Kidney (tissue), 14 donors: ENCODE results near the gene CBR4. TPM values are rescaled to one million over a fixed set of nuclear protein-coding genes. Genes with fewer than 3 reads are reported as not detected.

ENCODE experiments used
- DNase-seq, 5 donors: peaks; one replicate each; pipeline ENCODE4 v3.0.0-alpha.2; 2013 to 2020
- FAIRE-seq: peaks from 2 replicates; lab custom pipeline; 2012; peaks lifted over from hg19 to GRCh38; lab: Jason Lieb, UNC
- H3K27ac ChIP-seq, 2 donors: one replicate each; pipeline ENCODE4 v1.7.0; 2013; ENCODE audit warnings: low read depth in 2 of 2, low read length in 2 of 2, inconsistent platforms in 1 of 2
- H3K27me3 ChIP-seq: one replicate; pipeline ENCODE4 v1.7.1; 2013; ENCODE audit warnings: low read length, inconsistent platforms; ENCODE audit not compliant: control insufficient read depth, insufficient read depth
- H3K36me3 ChIP-seq, 3 donors: one replicate each; pipeline versions ENCODE4 v1.7.0 to v1.7.1; 2013; ENCODE audit warnings: low read length in 3 of 3, control low read depth in 1 of 3, inconsistent platforms in 1 of 3; ENCODE audit not compliant: insufficient read depth in 3 of 3, control insufficient read depth in 2 of 3
- H3K4me1 ChIP-seq, 3 donors: one replicate each; pipeline versions ENCODE4 v1.7.0 to v1.7.1; 2013; ENCODE audit warnings: low read length in 3 of 3, inconsistent platforms in 1 of 3, low read depth in 1 of 3; ENCODE audit not compliant: control insufficient read depth in 2 of 3, insufficient read depth in 2 of 3
- H3K4me3 ChIP-seq, 3 donors: one replicate each; pipeline versions ENCODE4 v1.7.0 to v1.8.1; 2013; ENCODE audit warnings: low read length in 3 of 3, control low read depth in 1 of 3, inconsistent platforms in 1 of 3
- H3K9ac ChIP-seq, 3 donors: one replicate each; pipeline versions ENCODE4 v1.7.0 to v1.7.1; 2013; ENCODE audit warnings: low read length in 3 of 3, control low read depth in 1 of 3, inconsistent platforms in 1 of 3
- H3K9me3 ChIP-seq, 3 donors: one replicate each; pipeline versions ENCODE4 v1.7.0 to v1.7.1; 2013; ENCODE audit warnings: low read length in 3 of 3, control low read depth in 1 of 3, inconsistent platforms in 1 of 3; ENCODE audit not compliant: control insufficient read depth in 2 of 3, insufficient read depth in 1 of 3
- intact Hi-C: fragments of 100-400 bp; cut with DNase I; formaldehyde crosslinking; loops from one replicate; pipeline ENCODE4 v1.11.1; 2022
- polyA plus RNA-seq: library from polyadenylated mRNA; stranded (reverse); fragments of 350-450 nt; fragmentation: Illumina TruSeq; extraction: RNeasy Lipid Tissue Mini Kit (QIAGEN cat#74804); gene quantifications from one replicate; pipeline ENCODE4 v1.2.3, GENCODE V29; 2014; ENCODE audit warnings: low read depth, low replicate concordance; ENCODE audit not compliant: insufficient read depth
- total RNA-seq: library from RNA; stranded (reverse); fragmentation: NEBNext Ultra II Directional; extraction: Animal tissue kit (Norgen Biotek cat#: 25700); gene quantifications from one replicate; pipeline ENCODE4 v1.2.1, GENCODE V29; 2021
- TF ChIP-seq, protein P1 (sequence below): IDR thresholded peaks from 3 replicates; pipeline ENCODE4 v1.5.1; 2012; ENCODE audit warnings: mild to moderate bottlenecking, moderate library complexity, borderline replicate concordance; ENCODE audit not compliant: insufficient read depth; ENCODE audit errors: extremely low read depth
- donor health status: control.
- donor health status: control.
- donor health status: control.
- donor health status: control.
- donor health status: control.
- donor health status: DM: yes; HTN: yes; CAD: no.
- donor health status: Normal renal cell carcinoma (clear cell type).

CBR4 gene
- total and polyA plus RNA-seq, 2 donors from 2014 or later = 24.1 to 28.6 TPM

DNA sequence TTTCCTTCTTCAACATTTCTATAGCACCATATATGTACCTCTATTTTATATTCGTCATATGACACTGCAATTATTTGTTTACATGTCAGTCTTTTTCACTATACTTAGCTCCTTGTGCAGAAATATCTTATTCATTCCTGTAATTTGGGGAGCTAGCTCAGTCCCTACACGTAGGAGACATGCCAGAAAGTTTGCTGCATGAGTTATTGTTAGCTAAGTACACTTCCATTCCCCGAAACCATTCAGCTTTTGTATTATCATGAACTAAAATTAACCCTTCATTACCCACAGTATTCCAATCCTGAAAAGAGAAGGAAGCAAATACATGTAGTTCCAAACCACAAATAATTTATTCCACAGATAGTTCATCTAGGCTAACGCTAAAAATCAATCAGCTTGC is 10.2 kb downstream of the CBR4 start:
- FAIRE-seq (no peak), DNase-seq (peak in 1 of 5 donors; percentile 44)
- Histone ChIP-seq H3K36me3 (peaks cover 4 to 23% (median 6%) of the 10 kb centered on the region in 3 donors), H3K4me3 (no peak overlapping the region), H3K27me3 (no peaks in the 10 kb centered on the region), H3K9ac (no peak overlapping the region), H3K4me1 (no peaks in the 10 kb centered on the region), H3K9me3 (no peaks in the 10 kb centered on the region), H3K27ac (no peak overlapping the region)
- intact Hi-C loops = no loop called here
- TF ChIP-seq, protein P1, sequence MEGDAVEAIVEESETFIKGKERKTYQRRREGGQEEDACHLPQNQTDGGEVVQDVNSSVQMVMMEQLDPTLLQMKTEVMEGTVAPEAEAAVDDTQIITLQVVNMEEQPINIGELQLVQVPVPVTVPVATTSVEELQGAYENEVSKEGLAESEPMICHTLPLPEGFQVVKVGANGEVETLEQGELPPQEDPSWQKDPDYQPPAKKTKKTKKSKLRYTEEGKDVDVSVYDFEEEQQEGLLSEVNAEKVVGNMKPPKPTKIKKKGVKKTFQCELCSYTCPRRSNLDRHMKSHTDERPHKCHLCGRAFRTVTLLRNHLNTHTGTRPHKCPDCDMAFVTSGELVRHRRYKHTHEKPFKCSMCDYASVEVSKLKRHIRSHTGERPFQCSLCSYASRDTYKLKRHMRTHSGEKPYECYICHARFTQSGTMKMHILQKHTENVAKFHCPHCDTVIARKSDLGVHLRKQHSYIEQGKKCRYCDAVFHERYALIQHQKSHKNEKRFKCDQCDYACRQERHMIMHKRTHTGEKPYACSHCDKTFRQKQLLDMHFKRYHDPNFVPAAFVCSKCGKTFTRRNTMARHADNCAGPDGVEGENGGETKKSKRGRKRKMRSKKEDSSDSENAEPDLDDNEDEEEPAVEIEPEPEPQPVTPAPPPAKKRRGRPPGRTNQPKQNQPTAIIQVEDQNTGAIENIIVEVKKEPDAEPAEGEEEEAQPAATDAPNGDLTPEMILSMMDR = no peak

DNA sequence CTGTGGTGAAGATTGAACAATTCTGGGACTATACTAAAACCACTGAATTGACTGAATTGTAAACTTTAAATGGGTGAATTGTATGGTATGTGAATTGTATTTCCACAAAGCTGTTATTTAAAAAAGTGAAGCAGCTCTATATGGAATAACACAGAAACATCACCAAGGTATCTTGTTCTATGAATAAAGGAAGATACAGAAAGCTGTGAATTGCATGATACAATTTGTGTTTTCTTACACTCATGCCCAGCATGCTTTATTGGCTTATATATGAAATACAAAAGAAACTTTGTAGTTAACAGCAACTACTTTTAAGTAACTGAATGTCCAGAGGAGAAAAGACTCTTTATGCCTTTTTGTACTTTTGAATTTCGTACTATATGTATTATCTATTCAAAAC is 11.5 kb downstream of the CBR4 start:
- Histone ChIP-seq H3K4me3 (no peak overlapping the region), H3K27me3 (no peaks in the 10 kb centered on the region), H3K27ac (no peak overlapping the region), H3K9me3 (no peaks in the 10 kb centered on the region), H3K4me1 (peaks cover 0 to 2% (median 0%) of the 10 kb centered on the region in 3 donors), H3K9ac (no peak overlapping the region), H3K36me3 (peaks cover 4 to 23% (median 4%) of the 10 kb centered on the region in 3 donors)
- intact Hi-C loops = no loop called here
- DNase-seq = no peak
- FAIRE-seq = no peak
- TF ChIP-seq, protein P1 = no peak

DNA sequence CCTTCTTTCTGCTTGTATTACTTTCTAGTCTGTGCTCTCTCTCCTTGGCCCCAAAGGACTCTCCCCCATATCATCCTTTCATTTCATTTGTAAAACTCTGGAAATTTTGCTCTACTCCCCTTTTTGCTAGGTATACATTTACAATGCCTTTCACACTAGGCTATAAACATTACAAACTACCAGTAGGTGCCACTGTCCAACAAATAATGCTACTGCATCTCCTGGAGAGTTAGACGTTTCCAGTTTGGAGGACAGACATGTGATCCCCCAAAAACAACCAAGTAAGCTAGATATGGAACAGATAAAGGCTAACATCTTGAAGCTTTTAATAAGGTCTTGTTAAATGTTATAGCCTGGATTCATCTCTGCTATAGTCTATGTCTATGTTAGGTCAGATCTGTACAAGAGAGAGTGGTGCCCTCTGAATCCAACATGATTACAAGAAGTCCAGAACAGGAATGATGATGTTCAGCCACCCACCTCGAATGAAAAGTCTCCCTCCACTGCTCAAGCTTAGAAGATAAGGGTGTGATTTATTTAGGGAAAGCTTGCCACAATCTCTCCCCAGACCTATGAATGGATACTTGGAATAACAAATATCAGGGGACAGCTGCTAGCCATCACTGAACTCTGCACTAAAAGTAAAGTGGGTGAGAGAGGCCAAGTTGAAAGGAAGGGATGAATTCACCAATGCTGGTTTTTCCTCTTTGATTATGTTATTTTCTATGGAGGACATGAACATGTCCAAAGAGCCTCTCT is 14.3 kb downstream of the CBR4 start:
- TF ChIP-seq, protein P1 = peak; percentile 26
- DNase-seq = peak in 3 of 5 donors; percentile 27 to 82 (median 77)

More for the DNA sequence above, 14.3 kb downstream of the CBR4 start:
- intact Hi-C loops = no loop called here
- peaks cover 0 to 4% (median 0%) of the 10 kb centered on the region in 3 donors for H3K36me3 ChIP-seq
- no peaks in the 10 kb centered on the region for H3K9me3 ChIP-seq
- no peak overlapping the region for H3K27ac ChIP-seq
- FAIRE-seq = no peak
- no peaks in the 10 kb centered on the region for H3K27me3 ChIP-seq
- peaks cover 0 to 2% (median 0%) of the 10 kb centered on the region in 3 donors for H3K4me1 ChIP-seq
- no peak overlapping the region for H3K9ac ChIP-seq
- no peak overlapping the region for H3K4me3 ChIP-seq
